H1 (cell line): Measurements from ENCODE around the gene SMIM31. TPM values are rescaled to one million over a fixed set of nuclear protein-coding genes. Genes with fewer than 3 reads are reported as not detected.

Source experiments
- CTCF ChIA-PET: fragments of 300-600 bp; sonication (Branson Sonifier 250); formaldehyde crosslinking; loops from one replicate; lab custom pipeline; 2021; ENCODE audit not compliant: partially characterized antibody; lab: Charles Lee
- POLR2A ChIA-PET: fragments of 300-600 bp; sonication (Branson Sonifier 250); formaldehyde crosslinking; loops from one replicate; lab custom pipeline; 2021; ENCODE audit warnings: inconsistent platforms; ENCODE audit not compliant: partially characterized antibody; lab: Charles Lee
- DNase-seq, 2 experiments: peaks; one replicate each; pipeline versions ENCODE4 v3.0.0 to v3.0.0-alpha.2; 2010 to 2022; ENCODE audit warnings: low spot score in 2 of 2, low read depth in 1 of 2, mixed read lengths in 1 of 2
- FAIRE-seq: peaks from 2 replicates; lab custom pipeline; 2011; peaks lifted over from hg19 to GRCh38; lab: Jason Lieb, UNC
- H2AFZ ChIP-seq: 2 replicates; pipeline ENCODE4 v1.8.1; 2012; ENCODE audit warnings: low read length, inconsistent platforms
- H2AK5ac ChIP-seq: 2 replicates; pipeline ENCODE4 v1.6.1; 2013; ENCODE audit warnings: low read depth, low read length
- H2BK120ac ChIP-seq: replicated peaks from 2 replicates; pipeline ENCODE3; 2013; ENCODE audit warnings: low read depth, low read length, inconsistent platforms
- H2BK12ac ChIP-seq: 2 replicates; pipeline ENCODE4 v1.6.1; 2013; ENCODE audit warnings: low read depth, low read length
- H2BK15ac ChIP-seq: 2 replicates; pipeline ENCODE4 v1.6.1; 2013; ENCODE audit warnings: low read length
- H2BK20ac ChIP-seq: 2 replicates; pipeline ENCODE4 v1.6.1; 2013; ENCODE audit warnings: low read length
- H2BK5ac ChIP-seq: 2 replicates; pipeline ENCODE4 v1.6.1; 2013; ENCODE audit warnings: low read depth, low read length
- H3K14ac ChIP-seq: 2 replicates; pipeline ENCODE4 v1.6.1; 2013; ENCODE audit warnings: inconsistent platforms; ENCODE audit not compliant: insufficient read length
- H3K18ac ChIP-seq: 2 replicates; pipeline ENCODE4 v1.6.1; 2013; ENCODE audit warnings: low read length; ENCODE audit errors: extremely low read depth
- H3K23ac ChIP-seq: 2 replicates; pipeline ENCODE4 v1.6.1; 2013; ENCODE audit warnings: inconsistent platforms; ENCODE audit not compliant: insufficient read length
- H3K23me2 ChIP-seq: 2 replicates; pipeline ENCODE4 v1.6.1; 2013; ENCODE audit warnings: low read depth, low read length
- H3K27ac ChIP-seq: 2 replicates; pipeline ENCODE4 v1.6.1; 2011; ENCODE audit warnings: low read depth, low read length, inconsistent platforms
- H3K27me3 ChIP-seq, 4 experiments: replicated peaks in 1 of 4; 1 replicate in 1 of 4; 2 replicates in 3 of 4; pipeline versions ENCODE4 v1.6.1 to v1.8.1; 2011 to 2013; ENCODE audit warnings: low read length in 3 of 4, mild to moderate bottlenecking in 3 of 4, inconsistent platforms in 2 of 4, mixed read lengths in 2 of 4, moderate library complexity in 1 of 4; ENCODE audit not compliant: control insufficient read depth in 3 of 4, insufficient read depth in 3 of 4; ENCODE audit errors: extremely low read depth in 1 of 4
- H3K36me3 ChIP-seq, 4 experiments: 2 replicates each; pipeline versions ENCODE4 v1.6.1 to v1.8.1; 2011 to 2013; ENCODE audit warnings: mild to moderate bottlenecking in 4 of 4, low read length in 3 of 4, moderate library complexity in 2 of 4, control low read depth in 1 of 4, inconsistent platforms in 1 of 4; ENCODE audit not compliant: insufficient read depth in 4 of 4, control insufficient read depth in 2 of 4
- H3K4ac ChIP-seq: replicated peaks from 2 replicates; pipeline ENCODE3; 2013; ENCODE audit warnings: low read length, low read depth, mixed read lengths, inconsistent platforms; ENCODE audit not compliant: insufficient read length
- H3K4me1 ChIP-seq, 4 experiments: replicated peaks in 1 of 4; 1 replicate in 1 of 4; 2 replicates in 3 of 4; pipeline versions ENCODE4 v1.6.1 to v1.8.1; 2011 to 2013; ENCODE audit warnings: low read length in 3 of 4, inconsistent platforms in 2 of 4, mixed read lengths in 1 of 4; ENCODE audit not compliant: insufficient read depth in 4 of 4, control insufficient read depth in 3 of 4
- H3K4me2 ChIP-seq, 2 experiments: 2 replicates each; pipeline versions ENCODE4 v1.6.1 to v1.8.1; 2011 to 2013; ENCODE audit warnings: low read depth in 2 of 2, low read length in 2 of 2, control low read depth in 1 of 2, inconsistent platforms in 1 of 2, mild to moderate bottlenecking in 1 of 2; ENCODE audit not compliant: insufficient read depth in 1 of 2
- H3K4me3 ChIP-seq, 4 experiments: fragments of 200-600, 300-600 bp in 1 of 4; sonication (generic), shearing (Covaris generic), sonication (Bioruptor Twin) in 1 of 4; 2 replicates each; pipeline versions ENCODE4 v1.5.1 to v1.8.1; 2011 to 2016; ENCODE audit warnings: low read length in 4 of 4, low read depth in 3 of 4, control low read depth in 2 of 4, inconsistent platforms in 2 of 4, mild to moderate bottlenecking in 2 of 4, mixed read lengths in 1 of 4, moderate library complexity in 1 of 4; ENCODE audit not compliant: insufficient read depth in 2 of 4; ENCODE audit errors: extremely low read depth in 1 of 4
- H3K56ac ChIP-seq: replicated peaks from 2 replicates; pipeline ENCODE3; 2013; ENCODE audit warnings: low read depth, mild to moderate bottlenecking, mixed read lengths, low read length, inconsistent platforms; ENCODE audit not compliant: insufficient read length
- H3K79me1 ChIP-seq: 2 replicates; pipeline ENCODE4 v1.6.1; 2013; ENCODE audit warnings: low read depth, low read length, control low read depth
- H3K79me2 ChIP-seq, 2 experiments: 2 replicates each; pipeline versions ENCODE4 v1.6.1 to v1.8.1; 2012 to 2013; ENCODE audit warnings: low read length in 2 of 2, mild to moderate bottlenecking in 2 of 2, inconsistent platforms in 1 of 2; ENCODE audit not compliant: insufficient read depth in 2 of 2, control insufficient read depth in 1 of 2
- H3K9ac ChIP-seq, 4 experiments: replicated peaks in 1 of 4; 1 replicate in 1 of 4; 2 replicates in 3 of 4; pipeline versions ENCODE4 v1.6.1 to v1.8.1; 2011 to 2013; ENCODE audit warnings: low read depth in 3 of 4, low read length in 3 of 4, control low read depth in 2 of 4, mild to moderate bottlenecking in 2 of 4, moderate library complexity in 2 of 4, inconsistent platforms in 1 of 4; ENCODE audit errors: extremely low read depth in 1 of 4
- H3K9me3 ChIP-seq, 2 experiments: 2 replicates each; pipeline versions ENCODE4 v1.6.1 to v1.8.1; 2012 to 2013; ENCODE audit warnings: mild to moderate bottlenecking in 2 of 2, moderate library complexity in 2 of 2, control low read depth in 1 of 2, inconsistent platforms in 1 of 2, low read depth in 1 of 2, low read length in 1 of 2, mixed read lengths in 1 of 2; ENCODE audit not compliant: insufficient read depth in 2 of 2
- H4K20me1 ChIP-seq, 2 experiments: replicated peaks in 1 of 2; 2 replicates each; pipeline versions ENCODE3 to v1.8.1; 2011 to 2013; ENCODE audit warnings: inconsistent platforms in 2 of 2, low read length in 2 of 2, mild to moderate bottlenecking in 1 of 2; ENCODE audit not compliant: insufficient read depth in 2 of 2, control insufficient read depth in 1 of 2
- H4K5ac ChIP-seq: 2 replicates; pipeline ENCODE4 v1.6.1; 2013; ENCODE audit warnings: low read length, low read depth, mixed read lengths, inconsistent platforms; ENCODE audit not compliant: insufficient read length
- H4K8ac ChIP-seq: 2 replicates; pipeline ENCODE4 v1.8.0; 2013; ENCODE audit warnings: mild to moderate bottlenecking, moderate library complexity, low read length, inconsistent platforms; ENCODE audit not compliant: insufficient read depth; ENCODE audit errors: extremely low read depth
- H4K91ac ChIP-seq: replicated peaks from 2 replicates; pipeline ENCODE3; 2013; ENCODE audit warnings: low read length, mixed read lengths, inconsistent platforms; ENCODE audit not compliant: insufficient read length
- HDAC2 ChIP-seq, 2 experiments: fragments of 300-600 bp in 1 of 2; sonication (generic) in 1 of 2; IDR thresholded peaks; 2 replicates each; pipeline ENCODE4 v1.6.1; 2011 to 2012; ENCODE audit warnings: low read depth in 2 of 2, low read length in 2 of 2, mild to moderate bottlenecking in 2 of 2, moderate library complexity in 2 of 2, borderline replicate concordance in 1 of 2, inconsistent platforms in 1 of 2
- TEAD4 ChIP-seq: IDR thresholded peaks from 2 replicates; pipeline ENCODE4 v1.6.1; 2012; ENCODE audit warnings: low read depth, low read length, inconsistent platforms, mixed read lengths
- WGBS, 2 experiments: shearing (Covaris generic) in 1 of 2; methylation state at CpG; one replicate each; pipeline versions ENCODE4 v1.1.6 to v1.1.7; 2013 to 2015; ENCODE audit warnings: low lambda C conversion rate in 2 of 2, mixed read lengths in 2 of 2, inconsistent platforms in 1 of 2, low coverage in 1 of 2, missing lambda C conversion rate in 1 of 2; ENCODE audit not compliant: insufficient replicate concordance in 2 of 2, insufficient coverage in 1 of 2, insufficient read length in 1 of 2; ENCODE audit errors: extremely low coverage in 1 of 2, missing lambda C conversion rate in 1 of 2; 5-methylcytosine and 5-hydroxymethylcytosine counted together
- polyA plus RNA-seq, 7 experiments: library from polyadenylated mRNA; depleted of rRNA in 3 of 7; stranded (reverse) in 5 of 7; unstranded in 2 of 7; fragments of >200 nt in 5 of 7; fragments of 200-250 nt in 2 of 7; gene quantifications; 1 replicate in 5 of 7; 2 replicates in 1 of 7; 4 replicates in 1 of 7; pipeline versions ENCODE4 v1.2.1 to v1.2.3, GENCODE V29; 2011 to 2013; ENCODE audit warnings: missing spikeins in 2 of 7, mixed read lengths in 2 of 7
- total RNA-seq: library from RNA; stranded (reverse); fragmentation: NEBNext Ultra II Directional; extraction: Animal tissue kit (Norgen Biotek cat#: 25700); gene quantifications from 2 replicates; pipeline ENCODE4 v1.2.1, GENCODE V29; 2021
- TF ChIP-seq, protein P1 (sequence below): IDR thresholded peaks from 2 replicates; pipeline ENCODE4 v1.6.1; 2012; ENCODE audit warnings: low read length, inconsistent platforms

SMIM31 gene
- total and polyA plus RNA-seq, 2 of the 8 experiments (the other 6 are each of a cell fraction or from before 2014, with no cell fraction given): not detected

DNA sequence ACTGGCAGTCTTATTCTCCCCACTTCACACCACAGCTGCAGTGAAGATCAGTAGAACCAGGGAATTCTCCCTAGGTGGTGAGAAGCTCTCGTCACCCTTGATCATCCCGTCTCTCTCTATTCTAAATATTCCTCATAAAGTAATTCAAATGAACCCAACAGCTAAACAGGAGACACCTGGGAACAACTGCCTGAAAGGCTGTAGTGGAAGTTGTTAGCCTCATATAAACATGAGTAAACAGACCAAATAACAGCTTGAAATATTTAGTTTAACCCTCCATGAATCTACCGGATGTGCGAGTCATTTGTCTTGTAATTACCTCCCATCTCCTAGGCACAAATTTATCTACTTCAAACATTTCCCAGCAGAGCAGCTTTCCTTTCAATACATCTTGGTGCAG lies 92.6 kb downstream of the SMIM31 start:
- H3K27me3 ChIP-seq: no peaks in the 10 kb centered on the region
- no peak for FAIRE-seq
- no peak overlapping the region for H2AK5ac ChIP-seq
- no peak overlapping the region for H3K23ac ChIP-seq
- H2BK120ac ChIP-seq: no peak overlapping the region
- no peak overlapping the region for H3K4me3 ChIP-seq
- no peak overlapping the region for H2BK20ac ChIP-seq
- no peak overlapping the region for H3K56ac ChIP-seq
- H3K9me3 ChIP-seq: no peaks in the 10 kb centered on the region
- no peak overlapping the region for H4K91ac ChIP-seq
- H3K4me2 ChIP-seq: no peak overlapping the region
- no peak overlapping the region for H2BK15ac ChIP-seq
- no peak overlapping the region for H4K5ac ChIP-seq
- H3K18ac ChIP-seq: no peak overlapping the region
- H2AFZ ChIP-seq: peak overlapping the region; percentile 83; the same call in 1 of the 2 replicates
- no peaks in the 10 kb centered on the region for H3K79me1 ChIP-seq
- no peak overlapping the region for H3K14ac ChIP-seq
- H3K9ac ChIP-seq: no peak overlapping the region
- no peaks in the 10 kb centered on the region for H4K20me1 ChIP-seq
- H3K4me1 ChIP-seq: peaks cover 0 to 2% (median 0%) of the 10 kb centered on the region in 4 experiments; a peak in 2 of 7 replicates
- TF ChIP-seq TEAD4 (no peak), HDAC2 (IDR thresholded peaks at IDR 0.05; ENCODE audit: borderline replicate concordance in 1 of 2, low read depth in 2 of 2, low read length in 2 of 2) (no peak)
- TF ChIP-seq, protein P1, sequence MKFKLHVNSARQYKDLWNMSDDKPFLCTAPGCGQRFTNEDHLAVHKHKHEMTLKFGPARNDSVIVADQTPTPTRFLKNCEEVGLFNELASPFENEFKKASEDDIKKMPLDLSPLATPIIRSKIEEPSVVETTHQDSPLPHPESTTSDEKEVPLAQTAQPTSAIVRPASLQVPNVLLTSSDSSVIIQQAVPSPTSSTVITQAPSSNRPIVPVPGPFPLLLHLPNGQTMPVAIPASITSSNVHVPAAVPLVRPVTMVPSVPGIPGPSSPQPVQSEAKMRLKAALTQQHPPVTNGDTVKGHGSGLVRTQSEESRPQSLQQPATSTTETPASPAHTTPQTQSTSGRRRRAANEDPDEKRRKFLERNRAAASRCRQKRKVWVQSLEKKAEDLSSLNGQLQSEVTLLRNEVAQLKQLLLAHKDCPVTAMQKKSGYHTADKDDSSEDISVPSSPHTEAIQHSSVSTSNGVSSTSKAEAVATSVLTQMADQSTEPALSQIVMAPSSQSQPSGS: no peak
- TF ChIP-seq, all 59 proteins: peak for 0
- ChIA-PET CTCF (interaction anchor here (1.4 kb wide), 1 partner anchor 78 kb away, joined by 5 read pairs; no protein-coding TSS in a partner anchor), POLR2A (interaction anchor here (1.1 to 1.6 kb wide), 2 partner anchors 28 to 131 kb away, joined by 3 to 4 read pairs; partner anchors contain the start of gene TRIM61)
- 79% methylated on average over 4 of the region's 4 CpGs; no CpG with 5 or more reads in 1 of the 2 experiments for WGBS, 2 experiments
- H3K4ac ChIP-seq: no peak overlapping the region
- no peak for DNase-seq
- no peak overlapping the region for H3K27ac ChIP-seq
- no peak overlapping the region for H4K8ac ChIP-seq
- H2BK5ac ChIP-seq: no peak overlapping the region
- no peak overlapping the region for H2BK12ac ChIP-seq
- no peaks in the 10 kb centered on the region; the same call in 1 of the 2 replicates for H3K23me2 ChIP-seq
- H3K36me3 ChIP-seq: no peaks in the 10 kb centered on the region
- H3K79me2 ChIP-seq: no peaks in the 10 kb centered on the region
